ENCODE measurements around the gene YWHAB.
A peak's percentile ranks its signal among the peaks of the same experiment; 100 is the strongest.
"Not testable (repeated sequence)": the region's sequence is repeated elsewhere in the genome, so short reads cannot be mapped to it uniquely, and the experiment has no call there.

Gene YWHAB

DNA sequence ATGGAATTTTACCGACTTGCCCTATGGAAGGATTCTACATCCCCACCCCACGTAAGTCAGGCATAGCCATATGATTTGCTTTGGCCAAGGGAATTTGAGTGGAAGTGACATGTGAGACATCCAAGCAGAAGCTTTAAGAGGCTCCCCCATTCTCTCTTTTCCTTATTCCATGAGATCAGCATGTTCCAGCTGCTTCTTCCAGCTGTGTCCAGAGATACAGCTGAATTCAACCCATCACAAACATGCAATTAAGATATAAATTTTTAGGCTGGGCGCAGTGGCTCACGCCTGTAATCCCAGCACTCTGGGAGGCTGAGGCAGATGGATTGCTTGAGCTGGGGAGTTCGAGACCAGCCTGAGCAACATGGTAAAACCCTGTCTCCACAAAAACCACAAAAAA lies 16.0 kb upstream of the YWHAB start:
- no peak overlapping the region for H3K27ac ChIP-seq (ENCODE audit: low read depth, low read length)
- H3K27me3 ChIP-seq (ENCODE audit: insufficient read depth, low read length) = peaks cover 6% of the 10 kb centered on the region; the same call in 1 of the 2 replicates
- no peaks in the 10 kb centered on the region for H3K36me3 ChIP-seq (ENCODE audit: insufficient read depth, low read length)
- H3K9ac ChIP-seq (ENCODE audit: low read depth, low read length) = no peak overlapping the region
- WGBS = 84% methylated on average over 3 of the region's 5 CpGs
- H3K4me1 ChIP-seq (ENCODE audit: insufficient read depth, low read length) = no peaks in the 10 kb centered on the region
- H3K9me3 ChIP-seq (ENCODE audit: insufficient read depth, low read depth, low read length) = no peaks in the 10 kb centered on the region
- no peak overlapping the region for H3K4me3 ChIP-seq (ENCODE audit: low read length)

DNA sequence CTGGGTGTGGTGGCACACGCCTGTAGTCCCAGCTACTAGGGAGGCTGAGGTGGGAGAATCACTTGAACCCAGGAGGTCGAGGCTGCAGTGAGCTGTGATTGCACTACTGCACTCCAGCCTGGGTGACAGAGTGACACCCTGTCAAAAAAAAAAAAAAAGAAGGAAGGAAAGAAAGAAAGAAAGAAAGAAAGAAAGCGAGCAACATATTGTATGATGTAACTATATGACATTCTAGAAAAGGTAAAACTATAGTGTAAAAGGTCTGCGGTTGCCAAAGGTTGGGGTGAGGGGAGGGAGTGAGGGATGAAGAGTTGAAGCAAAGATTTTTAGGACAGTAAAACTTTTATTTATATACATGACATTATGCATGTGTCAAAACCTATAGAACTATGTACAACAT lies 3.1 kb upstream of the YWHAB start:
- not testable (repeated sequence) for H3K36me3 ChIP-seq (ENCODE audit: insufficient read depth, low read length); H3K27ac ChIP-seq (ENCODE audit: low read depth, low read length); H3K4me3 ChIP-seq (ENCODE audit: low read length); H3K9ac ChIP-seq (ENCODE audit: low read depth, low read length); H3K27me3 ChIP-seq (ENCODE audit: insufficient read depth, low read length); H3K9me3 ChIP-seq (ENCODE audit: insufficient read depth, low read depth, low read length)
- whole genome bisulfite sequencing = 86% methylated on average over 3 of the region's 4 CpGs
- peaks cover 14% of the 10 kb centered on the region for H3K4me1 ChIP-seq (ENCODE audit: insufficient read depth, low read length)

- Histone ChIP-seq H3K4me1 (ENCODE audit: insufficient read depth, low read length) (peaks cover 23% of the 10 kb centered on the region), H3K9ac (ENCODE audit: low read depth, low read length) (no peak overlapping the region), H3K4me3 (ENCODE audit: low read length) (no peak overlapping the region), H3K27ac (ENCODE audit: low read depth, low read length) (no peak overlapping the region), H3K9me3 (ENCODE audit: insufficient read depth, low read depth, low read length) (no peaks in the 10 kb centered on the region), H3K27me3 (ENCODE audit: insufficient read depth, low read length) (no peaks in the 10 kb centered on the region), H3K36me3 (ENCODE audit: insufficient read depth, low read length) (peaks cover 10% of the 10 kb centered on the region)
- WGBS = 90% methylated on average over 7 of the region's 7 CpGs
These were observed 2.1 kb upstream of the YWHAB start for GRCh38 chr20:44883214-44883902.

- 19% methylated on average over 14 of the region's 14 CpGs for WGBS
- Histone ChIP-seq H3K9ac (ENCODE audit: low read depth, low read length) (peak overlapping the region; percentile 73; the same call in 1 of the 2 replicates), H3K4me3 (ENCODE audit: low read length) (peak overlapping the region; percentile 66), H3K9me3 (ENCODE audit: insufficient read depth, low read depth, low read length) (no peaks in the 10 kb centered on the region), H3K36me3 (ENCODE audit: insufficient read depth, low read length) (peaks cover 15% of the 10 kb centered on the region), H3K4me1 (ENCODE audit: insufficient read depth, low read length) (peaks cover 23% of the 10 kb centered on the region), H3K27ac (ENCODE audit: low read depth, low read length) (peak overlapping the region; percentile 76), H3K27me3 (ENCODE audit: insufficient read depth, low read length) (no peaks in the 10 kb centered on the region)
These were observed 556 bp upstream of the YWHAB start for GRCh38 chr20:44884907-44885391.

DNA sequence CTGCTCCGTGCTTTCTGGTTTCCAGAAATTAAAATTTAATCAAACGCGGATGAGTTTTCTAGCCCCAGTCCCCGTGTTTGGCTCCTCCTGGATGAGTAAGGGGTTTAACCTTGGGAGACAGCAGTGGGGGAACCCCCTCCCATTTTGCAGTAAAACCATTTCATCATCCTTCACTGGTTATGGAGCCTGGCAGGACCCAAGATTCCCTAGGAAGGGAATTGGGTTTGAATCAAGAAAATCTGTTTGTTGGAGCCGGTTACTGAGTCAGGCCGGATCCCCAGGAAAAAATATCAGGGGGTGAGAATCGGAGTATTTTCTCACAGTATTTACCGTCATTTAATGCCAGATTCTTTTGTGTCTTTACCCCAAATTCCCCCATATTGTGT lies 754 bp downstream of the YWHAB start:
- Histone ChIP-seq H3K4me3 (ENCODE audit: low read length) (peak overlapping the region; percentile 95), H3K4me1 (ENCODE audit: insufficient read depth, low read length) (peaks cover 23% of the 10 kb centered on the region), H3K36me3 (ENCODE audit: insufficient read depth, low read length) (peaks cover 18% of the 10 kb centered on the region), H3K27me3 (ENCODE audit: insufficient read depth, low read length) (no peaks in the 10 kb centered on the region), H3K9me3 (ENCODE audit: insufficient read depth, low read depth, low read length) (no peaks in the 10 kb centered on the region), H3K27ac (ENCODE audit: low read depth, low read length) (peak overlapping the region; percentile 96), H3K9ac (ENCODE audit: low read depth, low read length) (peak overlapping the region; percentile 97)
- WGBS = 0% methylated on average over 8 of the region's 8 CpGs

DNA sequence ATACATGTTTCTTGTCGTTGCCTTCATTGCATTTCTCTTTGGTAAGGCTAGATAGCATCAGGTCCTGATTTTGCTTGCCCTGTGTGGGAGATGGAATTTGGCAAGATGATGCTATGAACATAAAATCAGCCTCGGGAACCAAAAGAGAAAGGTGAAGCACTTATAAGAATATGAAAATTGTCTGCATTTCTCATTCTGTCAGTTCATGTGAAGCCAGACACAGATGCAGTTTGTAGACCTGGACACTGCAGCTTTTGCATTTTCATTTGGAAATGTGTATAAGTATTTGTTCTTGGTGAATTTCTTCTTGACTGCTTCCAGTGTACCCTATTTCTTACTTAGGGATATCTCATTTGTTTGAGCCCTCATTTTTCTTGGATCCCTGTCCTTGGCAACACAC lies 1.3 kb downstream of the YWHAB start:
- H3K4me1 ChIP-seq (ENCODE audit: insufficient read depth, low read length) = peaks cover 23% of the 10 kb centered on the region
- 21% methylated on average over 2 of the region's 2 CpGs for whole genome bisulfite sequencing
- H3K4me3 ChIP-seq (ENCODE audit: low read length) = peak overlapping the region; percentile 95
- peak overlapping the region; percentile 97 for H3K9ac ChIP-seq (ENCODE audit: low read depth, low read length)
- H3K36me3 ChIP-seq (ENCODE audit: insufficient read depth, low read length) = peaks cover 24% of the 10 kb centered on the region
- no peaks in the 10 kb centered on the region for H3K9me3 ChIP-seq (ENCODE audit: insufficient read depth, low read depth, low read length)
- H3K27me3 ChIP-seq (ENCODE audit: insufficient read depth, low read length) = no peaks in the 10 kb centered on the region
- H3K27ac ChIP-seq (ENCODE audit: low read depth, low read length) = no peak overlapping the region; the same call in 1 of the 2 replicates

DNA sequence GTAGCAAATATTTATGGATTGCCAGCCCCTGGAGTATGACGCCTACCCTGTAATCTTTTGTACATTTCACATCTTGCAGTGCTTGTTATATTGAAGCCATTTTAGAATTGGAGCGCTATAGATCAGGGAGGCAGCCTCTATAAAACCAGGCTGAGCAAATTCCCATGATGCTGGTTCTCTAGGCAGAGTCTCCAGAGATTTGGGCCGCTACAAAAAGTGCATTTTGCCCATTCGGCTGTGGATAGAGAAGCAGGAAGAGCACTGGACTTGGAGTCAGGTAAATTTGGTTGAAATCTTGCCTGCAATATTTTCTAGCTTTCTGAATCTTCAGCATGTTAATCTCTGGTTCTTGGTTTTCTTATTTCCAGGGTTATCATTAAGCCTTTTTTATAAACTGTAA lies 2.0 kb downstream of the YWHAB start:
- H3K4me1 ChIP-seq (ENCODE audit: insufficient read depth, low read length) = peaks cover 23% of the 10 kb centered on the region
- no peaks in the 10 kb centered on the region for H3K9me3 ChIP-seq (ENCODE audit: insufficient read depth, low read depth, low read length)
- peak overlapping the region; percentile 95 for H3K4me3 ChIP-seq (ENCODE audit: low read length)
- H3K27ac ChIP-seq (ENCODE audit: low read depth, low read length) = no peak overlapping the region
- peaks cover 27% of the 10 kb centered on the region for H3K36me3 ChIP-seq (ENCODE audit: insufficient read depth, low read length)
- no peak overlapping the region for H3K9ac ChIP-seq (ENCODE audit: low read depth, low read length)
- WGBS = 78% methylated on average over 4 of the region's 4 CpGs
- H3K27me3 ChIP-seq (ENCODE audit: insufficient read depth, low read length) = no peaks in the 10 kb centered on the region

DNA sequence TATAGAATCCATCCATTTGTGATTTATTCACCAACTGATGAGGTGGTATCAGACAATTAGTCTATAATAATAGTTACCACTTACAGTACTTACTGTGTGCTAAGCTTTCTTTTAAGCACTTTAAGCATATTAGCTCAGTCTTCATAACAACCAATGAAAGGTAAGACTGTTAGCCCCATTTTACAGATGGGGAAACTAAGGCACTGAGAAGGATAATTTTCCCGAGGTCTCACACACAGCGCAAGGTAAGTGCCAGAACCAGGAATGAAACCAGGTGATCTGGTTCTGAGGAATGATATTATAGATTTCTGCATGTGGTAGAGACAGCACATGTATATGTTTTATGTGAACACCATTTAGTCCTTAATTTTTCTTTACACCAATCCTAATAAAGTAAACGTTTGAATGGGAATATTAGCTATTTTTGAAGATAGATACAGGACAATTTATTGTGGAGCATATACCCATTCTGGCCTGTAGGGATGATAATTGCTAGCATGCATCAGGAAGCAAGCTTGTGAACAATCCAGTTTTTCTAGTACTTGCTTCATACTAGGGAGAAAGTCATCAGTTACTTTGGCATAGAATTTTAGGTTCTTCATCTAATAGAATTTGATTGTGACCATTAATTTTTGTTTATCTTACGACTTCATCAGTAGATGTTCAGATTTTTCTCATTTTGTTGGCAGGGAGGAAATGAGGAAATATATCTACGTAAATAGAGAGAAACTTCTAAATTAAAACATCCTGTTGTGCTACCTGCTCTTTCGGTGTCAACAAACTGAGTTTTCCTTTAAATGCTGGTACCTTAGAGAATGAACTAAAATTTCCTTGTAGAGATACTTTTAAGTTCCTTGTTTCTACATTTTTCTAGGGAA lies 3.0 kb downstream of the YWHAB start:
- Histone ChIP-seq H3K9me3 (ENCODE audit: insufficient read depth, low read depth, low read length) (no peaks in the 10 kb centered on the region), H3K27ac (ENCODE audit: low read depth, low read length) (no peak overlapping the region), H3K36me3 (ENCODE audit: insufficient read depth, low read length) (peaks cover 27% of the 10 kb centered on the region), H3K9ac (ENCODE audit: low read depth, low read length) (no peak overlapping the region), H3K4me3 (ENCODE audit: low read length) (no peak overlapping the region), H3K4me1 (ENCODE audit: insufficient read depth, low read length) (peaks cover 23% of the 10 kb centered on the region), H3K27me3 (ENCODE audit: insufficient read depth, low read length) (no peaks in the 10 kb centered on the region)
- 94% methylated on average over 6 of the region's 6 CpGs for WGBS

DNA sequence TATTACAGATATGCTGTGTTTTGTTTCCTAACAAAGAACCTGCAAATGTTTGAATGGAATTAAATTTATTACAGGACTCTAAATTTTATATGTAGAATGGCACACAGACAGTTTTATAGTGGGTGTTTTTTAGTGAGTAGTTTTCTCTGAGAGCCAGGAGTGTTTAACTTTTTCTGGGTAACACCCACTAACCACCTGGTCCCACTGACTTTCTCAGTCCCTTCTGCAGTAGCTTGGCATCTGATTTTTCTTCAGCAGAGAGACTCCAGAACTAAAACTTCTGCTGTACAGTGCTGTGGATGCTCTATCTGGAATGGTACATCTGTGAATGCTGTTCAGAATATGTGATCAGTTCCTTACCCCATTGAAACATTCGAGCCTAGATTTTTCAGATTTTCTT lies 6.3 kb downstream of the YWHAB start:
- no peaks in the 10 kb centered on the region for H3K27me3 ChIP-seq (ENCODE audit: insufficient read depth, low read length)
- no peak overlapping the region for H3K9ac ChIP-seq (ENCODE audit: low read depth, low read length)
- no peak overlapping the region for H3K4me3 ChIP-seq (ENCODE audit: low read length)
- H3K36me3 ChIP-seq (ENCODE audit: insufficient read depth, low read length) = peaks cover 36% of the 10 kb centered on the region
- no peaks in the 10 kb centered on the region for H3K9me3 ChIP-seq (ENCODE audit: insufficient read depth, low read depth, low read length)
- 96% methylated on average over 1 of the region's 1 CpG for WGBS
- H3K4me1 ChIP-seq (ENCODE audit: insufficient read depth, low read length) = peaks cover 15% of the 10 kb centered on the region; the same call in 1 of the 2 replicates
- no peak overlapping the region for H3K27ac ChIP-seq (ENCODE audit: low read depth, low read length)

DNA sequence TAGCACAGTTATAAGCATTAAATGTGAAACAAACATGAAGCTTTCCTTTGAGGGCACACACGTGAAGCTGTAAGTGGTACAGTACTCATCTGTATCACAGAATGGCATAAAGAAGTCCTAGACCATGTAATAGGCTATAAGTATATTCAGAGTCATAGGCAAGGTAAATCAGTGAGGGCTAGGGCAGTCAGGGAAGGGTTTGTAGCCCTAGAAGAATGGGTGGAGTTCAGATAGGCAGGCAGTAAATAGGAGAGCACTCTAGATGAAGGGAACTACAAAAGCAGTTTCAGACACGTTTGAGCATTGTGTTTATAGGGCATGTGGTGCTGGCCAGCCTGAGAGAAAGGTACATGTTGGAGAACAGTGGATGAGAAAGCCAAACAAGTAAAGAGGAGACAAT lies 9.5 kb downstream of the YWHAB start:
- H3K4me1 ChIP-seq (ENCODE audit: insufficient read depth, low read length) = no peaks in the 10 kb centered on the region
- H3K36me3 ChIP-seq (ENCODE audit: insufficient read depth, low read length) = peaks cover 24% of the 10 kb centered on the region; the same call in 1 of the 2 replicates
- 85% methylated on average over 2 of the region's 2 CpGs for WGBS
- no peaks in the 10 kb centered on the region for H3K27me3 ChIP-seq (ENCODE audit: insufficient read depth, low read length)
- H3K9me3 ChIP-seq (ENCODE audit: insufficient read depth, low read depth, low read length) = no peaks in the 10 kb centered on the region
- no peak overlapping the region for H3K9ac ChIP-seq (ENCODE audit: low read depth, low read length)
- H3K27ac ChIP-seq (ENCODE audit: low read depth, low read length) = no peak overlapping the region
- no peak overlapping the region for H3K4me3 ChIP-seq (ENCODE audit: low read length)

- H3K27me3 ChIP-seq (ENCODE audit: insufficient read depth, low read length) = no peaks in the 10 kb centered on the region
- H3K9me3 ChIP-seq (ENCODE audit: insufficient read depth, low read depth, low read length) = no peaks in the 10 kb centered on the region
- peaks cover 25% of the 10 kb centered on the region for H3K36me3 ChIP-seq (ENCODE audit: insufficient read depth, low read length)
- H3K27ac ChIP-seq (ENCODE audit: low read depth, low read length) = no peak overlapping the region
- 96% methylated on average over 1 of the region's 1 CpG for WGBS
- H3K4me1 ChIP-seq (ENCODE audit: insufficient read depth, low read length) = no peaks in the 10 kb centered on the region
- H3K4me3 ChIP-seq (ENCODE audit: low read length) = no peak overlapping the region
- H3K9ac ChIP-seq (ENCODE audit: low read depth, low read length) = no peak overlapping the region
These were observed 11.1 kb downstream of the YWHAB start for GRCh38 chr20:44896583-44896982.
